GM19467 (cell line): ENCODE measurements around the gene FAM20C.

Source experiments
- ATAC-seq: cut with Tn5 transposase; IDR thresholded peaks from one replicate; pipeline ENCODE4 v1.9.1; 2021; ENCODE audit warnings: mild to moderate bottlenecking, moderate library complexity; ENCODE audit not compliant: unreplicated experiment

The FAM20C gene

GRCh38 chr7:158771-159170 is 33.6 kb upstream of the FAM20C start:
- ATAC-seq: no peak

- no peak for ATAC-seq
These were observed 32.8 kb upstream of the FAM20C start for GRCh38 chr7:159370-160270.

- ATAC-seq: no peak
These were observed 31.2 kb upstream of the FAM20C start for GRCh38 chr7:160958-161725.

- ATAC-seq: no peak
These were observed 29.6 kb upstream of the FAM20C start for GRCh38 chr7:162632-163297.

- no peak for ATAC-seq
These were observed 29.1 kb upstream of the FAM20C start for GRCh38 chr7:163298-163695.

GRCh38 chr7:163971-164881 is 28.1 kb upstream of the FAM20C start:
- ATAC-seq: no peak

GRCh38 chr7:164882-165660 is 27.3 kb upstream of the FAM20C start:
- no peak for ATAC-seq

- no peak for ATAC-seq
These were observed 26.6 kb upstream of the FAM20C start for GRCh38 chr7:165661-166337.

- no peak for ATAC-seq
These were observed 25.9 kb upstream of the FAM20C start for GRCh38 chr7:166338-167060.

- no peak for ATAC-seq
These were observed 25.1 kb upstream of the FAM20C start for GRCh38 chr7:167090-167855.

- ATAC-seq: no peak
These were observed 24.2 kb upstream of the FAM20C start for GRCh38 chr7:167976-168791.

GRCh38 chr7:169276-170172 is 22.8 kb upstream of the FAM20C start:
- no peak for ATAC-seq

- ATAC-seq: no peak
These were observed 21.6 kb upstream of the FAM20C start for GRCh38 chr7:170551-171363.

- ATAC-seq: no peak
These were observed 20.9 kb upstream of the FAM20C start for GRCh38 chr7:171364-171904.
